HEK293T (cell line): ENCODE results near the gene NUMB.

Experiments
- BHLHE40 ChIP-seq: fragments of 450-650 bp; IDR thresholded peaks from 2 replicates; pipeline ENCODE4 v1.6.1; 2016; ENCODE audit warnings: mild to moderate bottlenecking, moderate library complexity, borderline replicate concordance
- CTBP1 ChIP-seq: fragments of 450-650 bp; IDR thresholded peaks from 2 replicates; pipeline ENCODE4 v1.6.1; 2016; ENCODE audit warnings: borderline replicate concordance
- FOXM1 ChIP-seq: fragments of 450-650 bp; IDR thresholded peaks from 2 replicates; pipeline ENCODE4 v1.6.1; 2017; ENCODE audit warnings: mild to moderate bottlenecking, borderline replicate concordance
- SUZ12 ChIP-seq: fragments of 450-650 bp; IDR thresholded peaks from 2 replicates; pipeline ENCODE4 v1.6.1; 2016; ENCODE audit warnings: mild to moderate bottlenecking
- TF ChIP-seq, protein P1 (sequence below): fragments of 450-650 bp; IDR thresholded peaks from 2 replicates; pipeline ENCODE4 v1.6.1; 2016

DNA sequence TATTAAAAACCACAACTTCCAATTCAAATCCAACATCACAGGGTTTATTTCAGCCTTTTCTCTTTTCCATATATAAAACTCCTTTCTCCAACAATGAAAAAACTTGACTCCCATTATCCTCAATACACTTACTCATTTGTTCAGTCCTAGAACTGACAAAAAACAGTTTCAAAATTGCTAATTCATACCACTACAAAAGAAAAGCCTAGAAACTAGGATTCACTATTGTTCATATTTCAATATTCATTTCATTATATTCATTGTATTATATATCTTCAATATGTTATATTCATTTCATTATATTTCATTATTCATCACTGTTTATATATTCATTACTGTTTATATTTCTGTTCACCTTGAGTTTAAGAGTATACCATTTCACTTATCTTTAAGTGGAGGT, 85.8 kb downstream of the NUMB start:
- TF ChIP-seq, protein P1, sequence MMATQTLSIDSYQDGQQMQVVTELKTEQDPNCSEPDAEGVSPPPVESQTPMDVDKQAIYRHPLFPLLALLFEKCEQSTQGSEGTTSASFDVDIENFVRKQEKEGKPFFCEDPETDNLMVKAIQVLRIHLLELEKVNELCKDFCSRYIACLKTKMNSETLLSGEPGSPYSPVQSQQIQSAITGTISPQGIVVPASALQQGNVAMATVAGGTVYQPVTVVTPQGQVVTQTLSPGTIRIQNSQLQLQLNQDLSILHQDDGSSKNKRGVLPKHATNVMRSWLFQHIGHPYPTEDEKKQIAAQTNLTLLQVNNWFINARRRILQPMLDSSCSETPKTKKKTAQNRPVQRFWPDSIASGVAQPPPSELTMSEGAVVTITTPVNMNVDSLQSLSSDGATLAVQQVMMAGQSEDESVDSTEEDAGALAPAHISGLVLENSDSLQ, result no peak
- TF ChIP-seq CTBP1 (no peak), FOXM1 (no peak), SUZ12 (no peak), BHLHE40 (no peak)
